ENCODE data around the gene LATS1. TPM values are rescaled to one million over a fixed set of nuclear protein-coding genes. Genes with fewer than 3 reads are reported as not detected.
"Not testable (repeated sequence)": the region's sequence is repeated elsewhere in the genome, so short reads cannot be mapped to it uniquely, and the experiment has no call there.

The LATS1 gene
- total and polyA plus RNA-seq, 4 donors: 7.1 to 35.4 (median 16.8) TPM

- Histone ChIP-seq H3K36me3 (ENCODE audit: control insufficient read depth in 4 of 4, insufficient read depth in 4 of 4, low read length in 4 of 4) (peaks cover 5 to 18% (median 14%) of the 10 kb centered on the region in 4 donors), H3K9me3 (ENCODE audit: control insufficient read depth in 4 of 4, insufficient read depth in 3 of 4, low read length in 3 of 4) (no peaks in the 10 kb centered on the region), H3K4me3 (no peak overlapping the region), H3K27ac (ENCODE audit: low read depth in 1 of 2, low read length in 1 of 2) (peak overlapping the region in 1 of 2 donors; percentile 74), H3K9ac (ENCODE audit: insufficient read depth in 1 of 2, low read length in 2 of 2) (no peak overlapping the region), H3K4me1 (ENCODE audit: control insufficient read depth in 5 of 5, insufficient read depth in 5 of 5, low read length in 5 of 5) (no peaks in the 10 kb centered on the region), H3K27me3 (ENCODE audit: control insufficient read depth in 3 of 3, insufficient read depth in 3 of 3, low read length in 2 of 3) (no peaks in the 10 kb centered on the region)
- ATAC-seq (ENCODE audit: insufficient read depth, low FRiP score) (no peak), DNase-seq (no peak)
- TF ChIP-seq, protein P1, sequence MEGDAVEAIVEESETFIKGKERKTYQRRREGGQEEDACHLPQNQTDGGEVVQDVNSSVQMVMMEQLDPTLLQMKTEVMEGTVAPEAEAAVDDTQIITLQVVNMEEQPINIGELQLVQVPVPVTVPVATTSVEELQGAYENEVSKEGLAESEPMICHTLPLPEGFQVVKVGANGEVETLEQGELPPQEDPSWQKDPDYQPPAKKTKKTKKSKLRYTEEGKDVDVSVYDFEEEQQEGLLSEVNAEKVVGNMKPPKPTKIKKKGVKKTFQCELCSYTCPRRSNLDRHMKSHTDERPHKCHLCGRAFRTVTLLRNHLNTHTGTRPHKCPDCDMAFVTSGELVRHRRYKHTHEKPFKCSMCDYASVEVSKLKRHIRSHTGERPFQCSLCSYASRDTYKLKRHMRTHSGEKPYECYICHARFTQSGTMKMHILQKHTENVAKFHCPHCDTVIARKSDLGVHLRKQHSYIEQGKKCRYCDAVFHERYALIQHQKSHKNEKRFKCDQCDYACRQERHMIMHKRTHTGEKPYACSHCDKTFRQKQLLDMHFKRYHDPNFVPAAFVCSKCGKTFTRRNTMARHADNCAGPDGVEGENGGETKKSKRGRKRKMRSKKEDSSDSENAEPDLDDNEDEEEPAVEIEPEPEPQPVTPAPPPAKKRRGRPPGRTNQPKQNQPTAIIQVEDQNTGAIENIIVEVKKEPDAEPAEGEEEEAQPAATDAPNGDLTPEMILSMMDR (IDR thresholded peaks at IDR 0.05; ENCODE audit: control extremely low read depth, extremely low read depth): no peak
- WGBS, 2 donors: 97% methylated on average over 4 of the region's 4 CpGs
These were observed 34.5 kb downstream of the LATS1 start for GRCh38 chr6:149683256-149683859.

GRCh38 chr6:149681845-149682244, 36.1 kb downstream of the LATS1 start:
- not testable (repeated sequence) for H3K27me3 ChIP-seq (ENCODE audit: control insufficient read depth in 3 of 3, insufficient read depth in 3 of 3, low read length in 2 of 3); ATAC-seq (ENCODE audit: insufficient read depth, low FRiP score); H3K9ac ChIP-seq (ENCODE audit: insufficient read depth in 1 of 2, low read length in 2 of 2); H3K4me1 ChIP-seq (ENCODE audit: control insufficient read depth in 5 of 5, insufficient read depth in 5 of 5, low read length in 5 of 5); H3K27ac ChIP-seq (ENCODE audit: low read depth in 1 of 2, low read length in 1 of 2); DNase-seq; H3K9me3 ChIP-seq (ENCODE audit: control insufficient read depth in 4 of 4, insufficient read depth in 3 of 4, low read length in 3 of 4); H3K4me3 ChIP-seq
- WGBS, 2 donors: 99% methylated on average over 14 of the region's 14 CpGs
- peaks cover 6 to 22% (median 17%) of the 10 kb centered on the region in 4 donors for H3K36me3 ChIP-seq (ENCODE audit: control insufficient read depth in 4 of 4, insufficient read depth in 4 of 4, low read length in 4 of 4)

DNA sequence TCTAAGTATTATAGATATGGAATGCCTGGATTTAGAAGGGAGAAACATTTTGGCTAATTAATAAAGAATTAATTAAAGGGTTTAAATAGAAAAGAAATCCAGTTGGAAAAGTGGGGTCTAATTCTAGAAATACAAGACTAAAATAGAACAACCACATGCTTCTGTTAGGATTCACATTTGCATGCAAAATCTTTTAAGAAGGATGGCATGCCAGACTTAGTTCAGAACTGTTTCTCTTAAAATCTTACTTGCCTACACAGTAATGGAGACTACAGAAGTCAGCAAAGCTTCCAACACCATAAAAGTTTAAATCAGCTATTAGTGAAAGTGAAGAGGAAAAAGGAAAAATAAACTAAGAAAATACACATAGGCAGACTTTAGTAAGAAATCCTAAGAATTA, 36.7 kb downstream of the LATS1 start:
- ATAC-seq (ENCODE audit: insufficient read depth, low FRiP score): no peak
- H3K27me3 ChIP-seq (ENCODE audit: control insufficient read depth in 3 of 3, insufficient read depth in 3 of 3, low read length in 2 of 3): no peaks in the 10 kb centered on the region
- H3K4me3 ChIP-seq: no peak overlapping the region
- no peak overlapping the region for H3K9ac ChIP-seq (ENCODE audit: insufficient read depth in 1 of 2, low read length in 2 of 2)
- no peaks in the 10 kb centered on the region for H3K9me3 ChIP-seq (ENCODE audit: control insufficient read depth in 4 of 4, insufficient read depth in 3 of 4, low read length in 3 of 4)
- peaks cover 12 to 20% (median 18%) of the 10 kb centered on the region in 4 donors for H3K36me3 ChIP-seq (ENCODE audit: control insufficient read depth in 4 of 4, insufficient read depth in 4 of 4, low read length in 4 of 4)
- TF ChIP-seq, protein P1 (IDR thresholded peaks at IDR 0.05; ENCODE audit: control extremely low read depth, extremely low read depth): no peak
- H3K4me1 ChIP-seq (ENCODE audit: control insufficient read depth in 5 of 5, insufficient read depth in 5 of 5, low read length in 5 of 5): no peaks in the 10 kb centered on the region
- no peak for DNase-seq
- H3K27ac ChIP-seq (ENCODE audit: low read depth in 1 of 2, low read length in 1 of 2): no peak overlapping the region

GRCh38 chr6:149680503-149680902, 37.4 kb downstream of the LATS1 start:
- Histone ChIP-seq H3K27ac (ENCODE audit: low read depth in 1 of 2, low read length in 1 of 2) (no peak overlapping the region), H3K9me3 (ENCODE audit: control insufficient read depth in 4 of 4, insufficient read depth in 3 of 4, low read length in 3 of 4) (no peaks in the 10 kb centered on the region), H3K27me3 (ENCODE audit: control insufficient read depth in 3 of 3, insufficient read depth in 3 of 3, low read length in 2 of 3) (no peaks in the 10 kb centered on the region), H3K4me1 (ENCODE audit: control insufficient read depth in 5 of 5, insufficient read depth in 5 of 5, low read length in 5 of 5) (no peaks in the 10 kb centered on the region), H3K36me3 (ENCODE audit: control insufficient read depth in 4 of 4, insufficient read depth in 4 of 4, low read length in 4 of 4) (peaks cover 12 to 22% (median 21%) of the 10 kb centered on the region in 4 donors), H3K9ac (ENCODE audit: insufficient read depth in 1 of 2, low read length in 2 of 2) (no peak overlapping the region), H3K4me3 (no peak overlapping the region)
- TF ChIP-seq, protein P1 (IDR thresholded peaks at IDR 0.05; ENCODE audit: control extremely low read depth, extremely low read depth): no peak
- 89 to 100% methylated on average over 1 of the region's 1 CpG for whole genome bisulfite sequencing, 2 donors
- DNase-seq (no peak), ATAC-seq (ENCODE audit: insufficient read depth, low FRiP score) (no peak)

GRCh38 chr6:149672265-149672664, 45.6 kb downstream of the LATS1 start:
- H3K4me3 ChIP-seq; H3K4me1 ChIP-seq (ENCODE audit: control insufficient read depth in 5 of 5, insufficient read depth in 5 of 5, low read length in 5 of 5); H3K27me3 ChIP-seq (ENCODE audit: control insufficient read depth in 3 of 3, insufficient read depth in 3 of 3, low read length in 2 of 3); H3K9ac ChIP-seq (ENCODE audit: insufficient read depth in 1 of 2, low read length in 2 of 2); H3K9me3 ChIP-seq (ENCODE audit: control insufficient read depth in 4 of 4, insufficient read depth in 3 of 4, low read length in 3 of 4); DNase-seq; ATAC-seq (ENCODE audit: insufficient read depth, low FRiP score); H3K27ac ChIP-seq (ENCODE audit: low read depth in 1 of 2, low read length in 1 of 2): not testable (repeated sequence)
- H3K36me3 ChIP-seq (ENCODE audit: control insufficient read depth in 4 of 4, insufficient read depth in 4 of 4, low read length in 4 of 4): peaks cover 19 to 37% (median 27%) of the 10 kb centered on the region in 4 donors

Data from lung (tissue), 12 donors.